ENCODE data around the gene CACNA1H. TPM values are rescaled to one million over a fixed set of nuclear protein-coding genes. Genes with fewer than 3 reads are reported as not detected.
"Not testable (repeated sequence)": the region's sequence is repeated elsewhere in the genome, so short reads cannot be mapped to it uniquely, and the experiment has no call there.

The CACNA1H gene
- polyA plus RNA-seq, 10 donors: 30.7 to 52.0 (median 36.2) TPM

DNA sequence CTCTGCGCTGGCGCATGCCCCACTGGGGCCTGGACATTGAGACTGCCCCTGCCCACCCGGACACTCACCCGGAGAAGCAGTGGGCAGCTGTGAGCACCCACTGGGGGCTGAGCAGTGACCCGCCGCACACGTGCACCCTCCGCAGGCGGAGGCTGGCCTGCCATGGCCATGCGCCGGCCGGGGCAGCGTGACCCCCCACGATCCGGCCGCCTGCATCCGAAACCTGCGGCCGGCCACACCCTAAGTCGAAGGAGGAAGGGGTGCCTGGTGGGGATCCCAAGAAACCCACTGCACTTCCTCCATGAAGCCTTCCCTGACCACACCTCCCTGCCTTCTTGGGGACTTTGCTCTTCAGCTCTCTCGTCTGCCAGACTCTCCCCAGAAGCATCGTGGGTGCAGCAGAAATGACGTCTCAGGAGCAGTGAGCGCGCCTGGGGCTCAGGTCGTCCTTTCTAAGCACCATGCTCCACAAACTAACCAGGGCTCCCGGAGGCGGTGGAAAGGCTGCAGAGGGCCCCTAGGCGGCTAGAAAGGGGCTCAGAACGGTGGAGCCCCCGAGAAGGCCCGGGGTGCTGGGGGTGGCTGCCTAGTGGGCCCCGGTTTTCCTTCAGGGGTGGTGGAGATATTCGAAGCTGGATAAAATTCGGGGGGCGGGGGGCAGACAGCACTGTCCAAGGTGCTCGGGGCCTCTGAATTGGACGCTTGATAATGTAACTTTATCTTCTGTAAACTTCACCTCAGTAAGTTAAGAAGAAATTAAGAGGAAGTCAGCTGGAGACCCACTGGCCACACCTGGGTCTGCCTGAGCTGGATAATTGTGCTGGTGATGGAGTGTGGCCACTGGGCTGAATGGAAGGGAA lies 70.7 kb downstream of the CACNA1H start:
- DNase-seq: no peak

DNA sequence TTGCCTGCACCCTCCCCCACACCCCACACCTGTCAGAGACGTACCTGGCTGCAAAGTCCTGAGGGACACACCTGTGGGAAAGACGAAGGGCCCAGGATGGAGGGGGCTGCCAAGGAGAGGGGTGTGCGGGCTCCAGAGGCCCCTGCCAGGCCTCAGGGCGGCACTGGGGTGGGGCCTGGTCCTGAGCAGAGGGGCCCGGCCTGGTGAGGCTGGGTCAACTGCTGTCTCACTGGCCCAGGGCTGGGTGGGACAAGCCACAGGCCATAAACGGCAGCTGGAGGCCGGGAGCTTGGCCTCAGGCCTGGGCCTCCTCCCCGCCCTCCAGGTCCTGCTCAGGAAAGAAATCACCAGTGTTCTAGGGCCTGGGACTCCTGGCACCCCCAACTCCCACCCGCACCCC lies 71.7 kb downstream of the CACNA1H start:
- DNase-seq: no peak

- no peak for DNase-seq
These were observed 72.1 kb downstream of the CACNA1H start, which contains the start of gene TPSG1 for GRCh38 chr16:1225051-1225451. Gene TPSG1 (minus strand): TSS chr16:1225268. CDS start chr16:1225252, 16 bp downstream.

DNA sequence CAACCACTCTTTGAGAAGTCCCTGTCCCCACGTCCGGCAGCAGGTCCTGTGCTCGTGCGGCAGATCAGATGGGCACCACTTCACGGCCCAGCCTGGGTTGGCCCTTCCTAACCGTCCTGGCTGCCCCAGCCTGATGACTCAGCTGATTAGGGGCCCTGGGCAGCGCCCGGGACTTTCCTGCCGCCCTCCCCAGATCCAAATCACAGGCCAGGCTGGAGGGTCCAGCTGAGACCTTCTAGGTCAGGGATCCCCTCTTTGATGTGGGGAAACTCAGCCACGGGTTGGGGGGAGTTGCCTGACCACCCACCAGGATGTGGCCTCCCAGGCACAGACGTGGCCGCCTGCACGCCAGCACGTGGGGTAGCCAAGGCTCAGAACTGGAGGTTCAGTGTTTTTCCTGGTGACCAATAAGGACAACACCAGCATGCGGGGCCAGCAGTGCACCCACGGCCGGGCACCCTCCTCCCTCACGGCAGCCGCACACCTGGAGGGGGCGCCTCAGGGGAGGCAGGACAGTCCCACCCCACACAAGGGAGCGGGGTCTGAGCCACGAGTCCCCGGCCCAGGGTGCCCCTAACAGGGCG lies 72.9 kb downstream of the CACNA1H start:
- not testable (repeated sequence) for DNase-seq

DNA sequence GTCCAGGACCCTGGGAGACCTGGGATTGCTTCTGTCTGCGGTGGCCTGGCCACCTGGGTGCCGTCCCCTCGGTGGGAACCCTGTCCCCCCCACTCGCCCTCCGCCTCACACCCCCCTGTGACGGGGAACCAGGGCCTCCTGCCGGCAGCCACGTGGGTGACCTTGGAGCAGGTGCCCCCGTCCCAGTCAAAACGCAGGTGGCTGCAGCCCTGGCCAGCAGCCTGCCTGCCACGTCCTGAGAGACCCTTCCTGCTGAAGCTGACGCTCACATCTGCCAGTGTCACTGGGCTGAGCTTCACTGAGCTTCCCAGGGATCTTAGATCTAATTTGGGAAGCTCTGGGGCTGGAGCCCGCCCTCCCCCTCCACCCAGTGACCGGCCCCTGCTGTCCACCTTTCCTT lies 73.8 kb downstream of the CACNA1H start:
- not testable (repeated sequence) for DNase-seq

DNA sequence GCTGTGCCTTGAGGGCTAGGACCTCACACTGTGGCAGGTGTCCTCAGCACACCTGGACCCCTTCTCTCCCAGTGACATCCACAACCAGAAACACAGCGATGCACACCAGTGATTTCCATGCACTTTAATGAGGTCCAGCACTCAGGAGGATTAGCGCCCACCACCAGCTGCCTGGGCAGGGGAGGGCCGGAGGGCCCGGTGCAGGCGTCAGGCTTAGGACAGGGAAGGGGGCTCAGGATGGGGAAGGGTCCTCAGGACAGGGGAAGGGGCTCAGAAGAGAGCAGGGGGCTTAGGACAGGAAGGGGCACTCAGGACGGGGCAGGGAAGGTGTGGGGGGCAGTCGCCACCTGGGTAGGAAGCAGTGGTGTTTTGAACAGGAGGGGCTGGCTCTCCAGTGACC lies 75.3 kb downstream of the CACNA1H start:
- not testable (repeated sequence) for DNase-seq

DNA sequence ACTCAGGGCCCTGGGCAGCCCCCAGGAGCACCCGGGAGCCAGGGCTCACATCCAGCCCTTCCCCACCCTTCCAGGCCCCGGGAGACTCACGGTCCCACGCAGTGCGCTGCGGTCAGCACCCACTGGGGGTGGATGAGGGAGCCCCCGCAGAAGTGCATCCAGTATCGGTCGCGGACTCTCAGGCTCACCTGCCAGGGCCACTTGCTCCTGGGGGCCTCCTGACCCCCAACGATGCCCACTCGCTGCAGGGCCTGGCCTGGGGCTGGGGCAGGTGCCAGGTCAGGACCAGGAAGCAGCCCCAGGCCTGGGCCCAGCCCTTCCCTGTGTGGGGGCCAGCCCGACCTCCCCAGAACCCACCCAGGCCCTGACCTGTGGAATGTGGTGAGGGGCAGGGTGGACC lies 76.6 kb downstream of the CACNA1H start:
- DNase-seq: not testable (repeated sequence)

GRCh38 chr16:1230084-1230470 lies 77.2 kb downstream of the CACNA1H start, which contains the start of gene TPSB2:
Gene TPSB2 (minus strand): TSS chr16:1230184. CDS start chr16:1229951, 233 bp downstream.
- DNase-seq: not testable (repeated sequence)

- not testable (repeated sequence) for DNase-seq
These were observed 77.7 kb downstream of the CACNA1H start for GRCh38 chr16:1230471-1231212.

DNA sequence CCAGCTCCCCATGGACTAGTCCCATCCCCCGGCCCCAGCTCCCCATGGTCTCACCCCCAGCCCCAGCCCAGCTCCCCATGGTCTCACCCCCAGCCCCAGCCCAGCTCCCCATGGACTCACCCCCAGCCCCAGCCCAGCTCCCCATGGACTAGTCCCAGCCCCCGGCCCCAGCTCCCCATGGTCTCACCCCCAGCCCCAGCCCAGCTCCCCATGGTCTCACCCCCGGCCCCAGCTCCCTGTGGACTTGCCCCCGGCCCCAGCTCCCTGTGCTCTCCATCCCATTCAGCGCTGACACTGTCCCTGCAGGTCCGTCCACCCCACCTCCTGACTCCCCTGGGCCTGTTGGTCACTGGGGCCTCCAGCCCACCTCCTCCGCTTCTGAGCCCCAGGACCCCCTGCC lies 78.4 kb downstream of the CACNA1H start:
- not testable (repeated sequence) for DNase-seq

DNA sequence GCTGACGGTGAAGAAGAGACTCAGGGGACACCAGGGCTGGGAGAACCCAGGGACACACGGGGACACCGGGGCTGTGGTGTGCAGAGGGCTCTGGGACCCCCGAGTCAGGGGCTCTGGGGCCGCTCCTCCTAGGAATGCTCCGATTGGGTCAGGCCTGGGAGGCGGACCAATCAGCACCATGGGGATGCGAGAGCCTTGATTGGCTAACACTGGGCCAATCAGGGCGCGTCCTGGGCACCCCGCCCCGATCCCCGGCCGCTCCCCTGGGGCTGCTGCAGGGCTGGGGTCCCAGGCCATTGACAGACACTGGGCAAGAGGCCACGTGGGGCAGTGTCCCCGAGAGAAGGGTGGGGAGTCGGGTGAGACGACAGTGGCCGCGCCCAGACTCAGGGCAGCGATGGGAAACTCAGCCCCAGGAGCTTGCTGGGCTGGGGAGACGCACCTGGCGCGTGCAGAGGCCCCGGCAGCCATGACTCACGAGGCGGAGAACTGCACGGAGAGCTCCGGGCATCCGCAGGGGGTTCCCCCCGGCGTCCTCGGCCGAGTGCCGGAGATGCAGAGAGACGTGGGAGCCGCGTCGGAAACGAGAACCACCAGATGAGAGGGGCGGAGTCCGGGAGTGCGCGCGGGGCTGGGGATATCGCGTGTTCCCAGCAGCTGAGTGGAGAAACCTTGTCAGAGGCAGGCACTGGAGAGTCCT lies 79.3 kb downstream of the CACNA1H start:
- not testable (repeated sequence) for DNase-seq

DNA sequence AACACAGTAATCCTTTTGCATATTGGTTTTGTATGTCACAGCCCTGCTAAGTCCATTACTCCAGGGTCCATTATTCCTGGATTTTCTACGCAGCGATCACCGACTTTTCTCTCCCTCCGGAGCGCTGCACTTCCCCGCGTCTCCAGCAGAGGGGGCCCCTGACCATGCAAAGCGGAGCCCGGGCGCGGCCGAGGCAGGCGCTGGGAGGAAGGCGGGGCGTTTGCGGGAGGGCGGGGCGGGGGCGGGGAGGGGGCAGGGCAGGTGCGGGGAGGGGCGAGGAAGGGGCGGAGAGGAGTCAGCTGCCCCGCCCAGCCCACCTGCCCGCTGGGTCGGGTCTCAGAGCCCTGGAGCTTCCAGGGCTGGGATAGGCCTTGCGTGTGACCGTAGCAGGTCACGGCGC lies 83.8 kb downstream of the CACNA1H start:
- not testable (repeated sequence) for DNase-seq

DNA sequence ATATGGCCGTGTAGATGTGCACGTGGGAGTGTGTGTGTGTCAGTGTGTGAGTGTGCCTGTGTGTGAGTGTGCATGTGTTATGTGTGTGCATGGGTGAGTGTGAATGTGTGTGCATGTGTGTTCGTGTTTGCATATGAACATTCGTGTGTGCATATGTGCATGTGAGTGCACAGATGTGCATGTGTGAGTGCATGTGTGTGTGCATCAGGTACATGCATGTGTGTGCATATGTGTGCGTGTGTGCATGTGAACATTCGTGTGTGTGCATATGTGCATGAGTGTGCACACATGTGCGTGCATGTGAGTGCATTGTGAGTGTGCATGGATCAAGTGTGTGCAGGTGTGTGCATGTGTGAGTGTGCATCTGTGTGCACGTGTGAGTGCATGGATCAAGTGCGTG lies 85.1 kb downstream of the CACNA1H start:
- DNase-seq: no peak

DNA sequence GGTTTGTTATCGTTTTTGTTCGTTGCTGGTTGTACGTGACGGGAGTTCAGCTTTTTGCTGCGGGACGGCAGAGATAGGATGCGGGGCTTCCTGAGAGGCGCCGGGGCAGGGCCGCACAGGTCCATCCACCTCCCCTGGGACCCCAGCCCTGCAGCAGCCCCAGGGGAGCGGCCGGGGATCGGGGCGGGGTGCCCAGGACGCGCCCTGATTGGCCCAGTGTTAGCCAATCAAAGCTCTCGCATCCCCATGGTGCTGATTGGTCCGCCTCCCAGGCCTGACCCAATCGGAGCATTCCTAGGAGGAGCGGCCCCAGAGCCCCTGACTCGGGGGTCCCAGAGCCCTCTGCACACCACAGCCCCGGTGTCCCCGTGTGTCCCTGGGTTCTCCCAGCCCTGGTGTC lies 86.0 kb downstream of the CACNA1H start:
- not testable (repeated sequence) for DNase-seq

GRCh38 chr16:1239575-1239974 lies 86.7 kb downstream of the CACNA1H start:
- not testable (repeated sequence) for DNase-seq

DNA sequence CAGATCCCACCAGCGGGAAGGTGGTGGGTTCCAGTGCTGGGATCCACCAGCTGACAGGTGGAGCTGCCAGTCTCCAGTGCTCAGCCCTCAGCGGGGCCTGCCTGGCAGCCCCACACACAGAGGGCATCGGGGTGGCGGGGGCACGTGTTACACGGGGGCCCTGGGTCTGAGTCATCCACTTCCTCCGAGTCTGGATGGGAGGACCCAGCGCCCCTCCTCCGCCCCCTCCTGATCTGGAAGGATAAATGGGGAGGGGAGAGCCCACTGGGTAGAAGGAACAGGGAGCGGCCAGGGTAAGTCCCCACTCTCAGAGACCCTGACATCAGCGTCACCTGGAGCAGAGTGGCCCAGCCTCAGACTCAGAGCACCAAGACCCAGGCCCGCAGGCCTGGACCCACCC lies 87.5 kb downstream of the CACNA1H start, which contains the start of gene TPSAB1:
Gene TPSAB1, plus strand, starts transcription at position 270 of the 400 bp plus-strand sequence. CDS start 234 bp downstream, outside the sequence.
- not testable (repeated sequence) for DNase-seq

DNA sequence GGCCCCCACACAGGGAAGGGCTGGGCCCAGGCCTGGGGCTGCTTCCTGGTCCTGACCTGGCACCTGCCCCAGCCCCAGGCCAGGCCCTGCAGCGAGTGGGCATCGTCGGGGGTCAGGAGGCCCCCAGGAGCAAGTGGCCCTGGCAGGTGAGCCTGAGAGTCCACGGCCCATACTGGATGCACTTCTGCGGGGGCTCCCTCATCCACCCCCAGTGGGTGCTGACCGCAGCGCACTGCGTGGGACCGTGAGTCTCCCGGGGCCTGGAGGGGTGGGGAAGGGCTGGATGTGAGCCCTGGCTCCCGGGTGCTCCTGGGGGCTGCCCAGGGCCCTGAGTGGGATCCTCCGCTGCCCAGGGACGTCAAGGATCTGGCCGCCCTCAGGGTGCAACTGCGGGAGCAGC lies 88.2 kb downstream of the CACNA1H start:
- not testable (repeated sequence) for DNase-seq

GRCh38 chr16:1243363-1243762 lies 90.5 kb downstream of the CACNA1H start:
- DNase-seq: not testable (repeated sequence)

GRCh38 chr16:1243907-1244850 lies 91.3 kb downstream of the CACNA1H start:
- DNase-seq: not testable (repeated sequence)

DNA sequence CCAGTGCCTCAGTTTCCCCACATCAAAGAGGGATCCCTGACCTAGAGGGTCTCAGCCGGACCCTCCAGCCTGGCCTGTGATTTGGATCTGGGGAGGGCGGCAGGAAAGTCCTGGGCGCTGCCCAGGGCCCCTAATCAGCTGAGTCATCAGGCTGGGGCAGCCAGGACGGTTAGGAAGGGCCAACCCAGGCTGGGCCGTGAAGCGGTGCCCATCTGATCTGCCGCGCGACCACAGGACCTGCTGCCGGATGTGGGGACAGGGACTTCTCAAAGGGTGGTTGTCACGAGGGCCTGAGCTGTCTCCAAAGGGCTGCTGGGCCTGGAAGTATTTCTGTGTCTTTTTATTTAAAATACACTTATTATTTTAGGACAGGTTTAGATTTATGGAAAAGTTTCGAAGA lies 92.0 kb downstream of the CACNA1H start:
- no peak for DNase-seq
